ENCODE data around the gene MIPEP. TPM values are rescaled to one million over a fixed set of nuclear protein-coding genes. Genes with fewer than 3 reads are reported as not detected.

Gene MIPEP
- total and polyA plus RNA-seq, 2 experiments from 2014 or later, result 12.6 to 19.6 TPM

DNA sequence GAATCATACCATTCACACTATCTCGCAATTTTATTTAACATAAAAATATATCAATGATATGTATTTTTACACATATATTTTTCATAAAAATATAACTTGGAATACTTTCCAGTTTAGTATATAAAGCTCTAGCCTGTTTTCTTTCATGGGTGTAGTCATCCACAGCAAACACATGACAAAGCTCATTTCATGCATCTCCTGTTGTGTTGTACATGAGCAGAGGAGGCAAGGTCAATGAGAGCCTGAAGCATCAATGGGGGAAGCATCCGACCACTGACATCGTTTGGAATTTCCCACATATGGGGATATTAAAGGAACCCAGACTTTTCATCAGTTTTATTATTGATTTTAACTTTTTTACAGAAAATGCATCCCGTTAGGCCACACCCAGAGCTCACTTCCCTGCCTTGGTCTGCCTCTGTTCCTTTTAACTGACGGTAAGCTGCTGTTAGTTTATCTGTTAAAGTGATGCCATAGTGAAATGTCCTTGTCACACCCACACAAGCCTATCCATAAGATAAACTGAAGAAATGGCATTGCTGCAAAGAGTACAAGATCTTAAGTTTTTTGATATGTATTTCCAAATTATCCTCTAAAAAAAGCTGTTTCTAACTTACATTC is 44.0 kb downstream of the MIPEP start:
- no peak overlapping the region for H2AFZ ChIP-seq
- no peak overlapping the region for H3K9ac ChIP-seq
- 0 out of 2 replicates have a peak, but pooled peaks cover 4% of the 10 kb centered on the region for H3K36me3 ChIP-seq (ENCODE audit: low read depth)
- no peaks in the 10 kb centered on the region for H3K9me2 ChIP-seq (ENCODE audit: insufficient read depth)
- no peak overlapping the region for H3K4me2 ChIP-seq (ENCODE audit: unreplicated experiment)
- no peaks in the 10 kb centered on the region for H3K4me1 ChIP-seq (ENCODE audit: insufficient read depth)
- H3K4me3 ChIP-seq, result no peak overlapping the region
- H4K20me1 ChIP-seq (ENCODE audit: insufficient read depth), result no peaks in the 10 kb centered on the region
- WGBS, 2 experiments (ENCODE audit: low coverage in 1 of 2, low lambda C conversion rate in 2 of 2, missing lambda C conversion rate in 2 of 2), result 97 to 98% methylated on average over 5 of the region's 5 CpGs
- H3K9me3 ChIP-seq (ENCODE audit: low read depth), result no peaks in the 10 kb centered on the region
- no peaks in the 10 kb centered on the region for H3F3A ChIP-seq (ENCODE audit: insufficient read depth)
- in situ Hi-C loops (cut with MboI), result no loop called here
- TF ChIP-seq EZH2phosphoT487 (IDR thresholded peaks at IDR 0.05; ENCODE audit: insufficient read depth, low read depth) (no peak), EZH2 (IDR thresholded peaks at IDR 0.05; ENCODE audit: insufficient read depth, poor library complexity, severe bottlenecking) (no peak)
- DNase-seq, result no peak
- no peaks in the 10 kb centered on the region for H3K79me2 ChIP-seq (ENCODE audit: insufficient read depth)
- no peaks in the 10 kb centered on the region for H3K27me3 ChIP-seq (replicated peaks; ENCODE audit: insufficient read depth)
- no peak overlapping the region for H3K27ac ChIP-seq

DNA sequence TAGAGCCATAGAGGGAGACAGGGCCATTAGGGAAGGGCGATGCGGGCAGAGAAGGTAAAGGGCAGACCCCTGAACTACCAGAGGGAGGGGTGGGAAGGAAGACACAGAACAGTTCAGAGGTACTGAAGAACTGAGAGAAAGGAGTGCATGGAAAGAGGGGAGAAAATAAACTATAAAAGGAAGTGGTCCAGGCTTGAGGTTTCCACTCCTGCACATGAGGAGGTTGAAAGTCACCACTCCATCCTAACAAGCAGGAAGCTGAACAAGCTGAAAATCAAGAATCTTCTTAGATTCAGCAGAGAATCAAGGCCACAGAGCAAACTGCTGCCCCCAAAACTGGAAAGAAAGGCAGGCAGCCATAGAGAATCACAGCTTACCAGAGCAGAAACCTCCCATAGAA is 45.1 kb downstream of the MIPEP start:
- no peaks in the 10 kb centered on the region for H3K9me3 ChIP-seq (ENCODE audit: low read depth)
- no peaks in the 10 kb centered on the region for H3K27me3 ChIP-seq (replicated peaks; ENCODE audit: insufficient read depth)
- no peak overlapping the region for H3K9ac ChIP-seq
- no peaks in the 10 kb centered on the region for H3K4me1 ChIP-seq (ENCODE audit: insufficient read depth)
- no peaks in the 10 kb centered on the region for H3F3A ChIP-seq (ENCODE audit: insufficient read depth)
- H3K4me3 ChIP-seq, result no peak overlapping the region
- no peak overlapping the region for H3K4me2 ChIP-seq (ENCODE audit: unreplicated experiment)
- TF ChIP-seq EZH2 (IDR thresholded peaks at IDR 0.05; ENCODE audit: insufficient read depth, poor library complexity, severe bottlenecking), result no peak
- TF ChIP-seq EZH2phosphoT487 (IDR thresholded peaks at IDR 0.05; ENCODE audit: insufficient read depth, low read depth), result no peak
- H4K20me1 ChIP-seq (ENCODE audit: insufficient read depth), result no peaks in the 10 kb centered on the region
- H3K27ac ChIP-seq, result no peak overlapping the region
- 0 out of 2 replicates have a peak, but pooled peaks cover 4% of the 10 kb centered on the region for H3K36me3 ChIP-seq (ENCODE audit: low read depth)
- no peaks in the 10 kb centered on the region for H3K9me2 ChIP-seq (ENCODE audit: insufficient read depth)
- DNase-seq, result no peak
- WGBS, 2 experiments (ENCODE audit: low coverage in 1 of 2, low lambda C conversion rate in 2 of 2, missing lambda C conversion rate in 2 of 2), result 94 to 100% methylated on average over 2 of the region's 2 CpGs
- no peak overlapping the region for H2AFZ ChIP-seq
- in situ Hi-C loops (cut with MboI), result no loop called here
- H3K79me2 ChIP-seq (ENCODE audit: insufficient read depth), result no peaks in the 10 kb centered on the region

DNA sequence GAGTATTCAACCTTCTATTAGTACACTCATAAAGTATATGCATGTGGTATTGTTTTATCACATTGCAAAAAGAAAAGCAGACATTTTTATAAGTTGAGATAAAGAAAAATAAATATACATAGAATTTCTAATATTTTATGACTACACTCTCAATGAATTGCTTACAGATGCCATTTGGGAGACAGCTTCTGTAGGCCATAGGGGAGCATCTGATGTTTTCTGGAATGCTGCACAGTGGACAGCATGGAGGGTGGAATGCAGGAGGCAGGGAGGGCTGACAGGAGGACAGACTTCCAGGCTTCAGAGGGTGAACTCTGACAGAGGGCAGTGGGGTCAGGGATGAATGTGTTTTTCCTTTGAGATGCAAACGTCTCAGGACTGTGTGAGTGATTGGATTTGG is 45.8 kb downstream of the MIPEP start:
- Histone ChIP-seq H2AFZ (no peak overlapping the region), H3K9me3 (ENCODE audit: low read depth) (no peaks in the 10 kb centered on the region), H3K4me1 (ENCODE audit: insufficient read depth) (no peaks in the 10 kb centered on the region), H3K36me3 (ENCODE audit: low read depth) (0 out of 2 replicates have a peak, but pooled peaks cover 4% of the 10 kb centered on the region), H3K9ac (no peak overlapping the region), H3K9me2 (ENCODE audit: insufficient read depth) (no peaks in the 10 kb centered on the region), H3K4me3 (no peak overlapping the region), H3K27ac (no peak overlapping the region), H3K4me2 (ENCODE audit: unreplicated experiment) (no peak overlapping the region), H4K20me1 (ENCODE audit: insufficient read depth) (no peaks in the 10 kb centered on the region), H3K27me3 (replicated peaks; ENCODE audit: insufficient read depth) (no peaks in the 10 kb centered on the region), H3F3A (ENCODE audit: insufficient read depth) (no peaks in the 10 kb centered on the region), H3K79me2 (ENCODE audit: insufficient read depth) (no peaks in the 10 kb centered on the region)
- 79 to 94% methylated on average over 1 of the region's 1 CpG for WGBS, 2 experiments (ENCODE audit: low coverage in 1 of 2, low lambda C conversion rate in 2 of 2, missing lambda C conversion rate in 2 of 2)
- TF ChIP-seq EZH2 (IDR thresholded peaks at IDR 0.05; ENCODE audit: insufficient read depth, poor library complexity, severe bottlenecking) (no peak), EZH2phosphoT487 (IDR thresholded peaks at IDR 0.05; ENCODE audit: insufficient read depth, low read depth) (no peak)
- no peak for DNase-seq
- in situ Hi-C loops (cut with MboI), result no loop called here

DNA sequence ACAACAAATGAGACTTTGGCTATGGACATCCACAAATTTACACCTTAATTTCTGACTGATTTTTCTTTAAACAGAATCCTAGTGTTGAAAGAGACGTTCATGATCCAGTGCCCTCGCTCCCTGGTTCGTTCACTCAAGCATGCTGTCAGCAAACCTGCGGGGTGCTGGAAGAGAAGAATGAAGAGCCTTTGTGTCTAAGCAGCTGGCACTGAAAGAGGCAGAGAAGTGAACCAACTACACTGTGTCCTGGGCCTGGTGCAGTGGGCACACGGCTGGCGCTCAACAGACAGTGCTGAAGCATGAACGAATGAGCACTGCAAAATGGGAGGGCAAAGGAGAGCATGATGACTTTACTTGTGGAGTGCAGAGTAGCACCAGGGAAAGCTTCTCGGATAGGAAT is 46.8 kb downstream of the MIPEP start:
- H3K9ac ChIP-seq, result no peak overlapping the region
- no peaks in the 10 kb centered on the region for H3K9me2 ChIP-seq (ENCODE audit: insufficient read depth)
- 97 to 99% methylated on average over 8 of the region's 8 CpGs for WGBS, 2 experiments (ENCODE audit: low coverage in 1 of 2, low lambda C conversion rate in 2 of 2, missing lambda C conversion rate in 2 of 2)
- 0 out of 2 replicates have a peak, but pooled peaks cover 4% of the 10 kb centered on the region for H3K36me3 ChIP-seq (ENCODE audit: low read depth)
- H2AFZ ChIP-seq, result no peak overlapping the region
- H3K4me1 ChIP-seq (ENCODE audit: insufficient read depth), result no peaks in the 10 kb centered on the region
- H3K9me3 ChIP-seq (ENCODE audit: low read depth), result no peaks in the 10 kb centered on the region
- DNase-seq, result no peak
- no peaks in the 10 kb centered on the region for H3K79me2 ChIP-seq (ENCODE audit: insufficient read depth)
- H3K27me3 ChIP-seq (replicated peaks; ENCODE audit: insufficient read depth), result no peaks in the 10 kb centered on the region
- no peaks in the 10 kb centered on the region for H3F3A ChIP-seq (ENCODE audit: insufficient read depth)
- in situ Hi-C loops (cut with MboI), result no loop called here
- no peaks in the 10 kb centered on the region for H4K20me1 ChIP-seq (ENCODE audit: insufficient read depth)
- no peak overlapping the region for H3K4me2 ChIP-seq (ENCODE audit: unreplicated experiment)
- TF ChIP-seq EZH2phosphoT487 (IDR thresholded peaks at IDR 0.05; ENCODE audit: insufficient read depth, low read depth), result no peak
- TF ChIP-seq EZH2 (IDR thresholded peaks at IDR 0.05; ENCODE audit: insufficient read depth, poor library complexity, severe bottlenecking), result no peak
- H3K27ac ChIP-seq, result no peak overlapping the region
- H3K4me3 ChIP-seq, result no peak overlapping the region

All from GM23248 (cell line).